Esophagus muscularis mucosa (tissue), 4 donors: ENCODE measurements around the gene KIR2DL4.
"Not testable (repeated sequence)": the region's sequence is repeated elsewhere in the genome, so short reads cannot be mapped to it uniquely, and the experiment has no call there.

ENCODE experiments used
- EP300 ChIP-seq: sonication (generic); formaldehyde crosslinking; IDR thresholded peaks from one replicate; pipeline ENCODE4 v1.6.1; 2017; ENCODE audit warnings: antibody characterized with exemption
- POLR2A ChIP-seq: fragments of 450-650 bp; IDR thresholded peaks from one replicate; pipeline ENCODE4 v1.6.1; 2017; ENCODE audit warnings: antibody characterized with exemption, moderate library complexity, mild to moderate bottlenecking, low read depth
- POLR2AphosphoS5 ChIP-seq, 2 donors: sonication (generic); formaldehyde crosslinking; IDR thresholded peaks; one replicate each; pipeline ENCODE4 v1.6.1; 2017; ENCODE audit warnings: antibody characterized with exemption in 2 of 2
- TF ChIP-seq, protein P1 (sequence below), 3 experiments: fragments of 200-600 bp in 2 of 3; fragments of 450-650 bp in 1 of 3; sonication (generic) in 2 of 3; IDR thresholded peaks; one replicate each; pipeline ENCODE4 v1.5.1; 2017 to 2019; ENCODE audit warnings: antibody characterized with exemption in 3 of 3, mild to moderate bottlenecking in 2 of 3, moderate library complexity in 1 of 3

DNA sequence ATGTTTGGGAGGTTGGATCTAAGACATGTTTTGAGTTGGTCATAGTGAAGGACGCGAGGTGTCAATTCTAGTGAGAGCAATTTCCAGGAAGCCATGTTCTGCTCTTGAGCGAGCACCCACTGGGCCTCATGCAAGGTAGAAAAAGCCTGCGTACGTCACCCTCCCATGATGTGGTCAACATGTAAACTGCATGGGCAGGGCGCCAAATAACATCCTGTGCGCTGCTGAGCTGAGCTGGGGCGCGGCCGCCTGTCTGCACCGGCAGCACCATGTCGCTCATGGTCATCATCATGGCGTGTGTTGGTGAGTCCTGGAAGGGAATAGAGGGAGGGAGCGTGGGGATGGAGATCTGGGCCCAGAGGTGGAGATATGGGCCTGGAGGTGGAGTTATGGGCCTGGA, 29.1 kb downstream of the KIR2DL4 start, which contains the start of gene KIR2DS4:
- TF ChIP-seq, protein P1, sequence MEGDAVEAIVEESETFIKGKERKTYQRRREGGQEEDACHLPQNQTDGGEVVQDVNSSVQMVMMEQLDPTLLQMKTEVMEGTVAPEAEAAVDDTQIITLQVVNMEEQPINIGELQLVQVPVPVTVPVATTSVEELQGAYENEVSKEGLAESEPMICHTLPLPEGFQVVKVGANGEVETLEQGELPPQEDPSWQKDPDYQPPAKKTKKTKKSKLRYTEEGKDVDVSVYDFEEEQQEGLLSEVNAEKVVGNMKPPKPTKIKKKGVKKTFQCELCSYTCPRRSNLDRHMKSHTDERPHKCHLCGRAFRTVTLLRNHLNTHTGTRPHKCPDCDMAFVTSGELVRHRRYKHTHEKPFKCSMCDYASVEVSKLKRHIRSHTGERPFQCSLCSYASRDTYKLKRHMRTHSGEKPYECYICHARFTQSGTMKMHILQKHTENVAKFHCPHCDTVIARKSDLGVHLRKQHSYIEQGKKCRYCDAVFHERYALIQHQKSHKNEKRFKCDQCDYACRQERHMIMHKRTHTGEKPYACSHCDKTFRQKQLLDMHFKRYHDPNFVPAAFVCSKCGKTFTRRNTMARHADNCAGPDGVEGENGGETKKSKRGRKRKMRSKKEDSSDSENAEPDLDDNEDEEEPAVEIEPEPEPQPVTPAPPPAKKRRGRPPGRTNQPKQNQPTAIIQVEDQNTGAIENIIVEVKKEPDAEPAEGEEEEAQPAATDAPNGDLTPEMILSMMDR (IDR thresholded peaks at IDR 0.05): not testable (repeated sequence)
- TF ChIP-seq POLR2AphosphoS5 (IDR thresholded peaks at IDR 0.05); POLR2A; EP300: not testable (repeated sequence)
